ENCODE measurements around the gene SNX30. TPM values are rescaled to one million over a fixed set of nuclear protein-coding genes. Genes with fewer than 3 reads are reported as not detected.

The SNX30 gene
- total RNA-seq, 1 donor = 22.0 TPM

DNA sequence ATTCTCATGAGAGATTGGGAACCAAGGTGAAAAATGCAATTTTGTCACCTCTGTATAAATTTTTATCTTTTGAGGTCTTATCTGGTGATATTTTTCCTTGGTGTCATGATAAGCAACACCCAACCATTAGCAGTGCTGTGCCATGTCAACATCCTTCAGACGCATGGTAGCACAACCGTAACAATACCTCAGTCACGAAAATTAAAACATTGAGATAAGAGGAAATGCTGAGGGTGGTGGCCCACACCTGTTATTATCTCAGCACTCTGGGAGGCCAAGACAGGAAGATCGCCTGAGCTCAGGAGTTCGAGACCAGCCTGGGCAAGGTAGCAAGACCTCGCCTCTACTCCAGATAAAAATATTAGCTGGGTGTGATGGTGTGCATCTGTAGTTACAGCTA, 107.4 kb downstream of the SNX30 start:
- TF ChIP-seq, protein P1, sequence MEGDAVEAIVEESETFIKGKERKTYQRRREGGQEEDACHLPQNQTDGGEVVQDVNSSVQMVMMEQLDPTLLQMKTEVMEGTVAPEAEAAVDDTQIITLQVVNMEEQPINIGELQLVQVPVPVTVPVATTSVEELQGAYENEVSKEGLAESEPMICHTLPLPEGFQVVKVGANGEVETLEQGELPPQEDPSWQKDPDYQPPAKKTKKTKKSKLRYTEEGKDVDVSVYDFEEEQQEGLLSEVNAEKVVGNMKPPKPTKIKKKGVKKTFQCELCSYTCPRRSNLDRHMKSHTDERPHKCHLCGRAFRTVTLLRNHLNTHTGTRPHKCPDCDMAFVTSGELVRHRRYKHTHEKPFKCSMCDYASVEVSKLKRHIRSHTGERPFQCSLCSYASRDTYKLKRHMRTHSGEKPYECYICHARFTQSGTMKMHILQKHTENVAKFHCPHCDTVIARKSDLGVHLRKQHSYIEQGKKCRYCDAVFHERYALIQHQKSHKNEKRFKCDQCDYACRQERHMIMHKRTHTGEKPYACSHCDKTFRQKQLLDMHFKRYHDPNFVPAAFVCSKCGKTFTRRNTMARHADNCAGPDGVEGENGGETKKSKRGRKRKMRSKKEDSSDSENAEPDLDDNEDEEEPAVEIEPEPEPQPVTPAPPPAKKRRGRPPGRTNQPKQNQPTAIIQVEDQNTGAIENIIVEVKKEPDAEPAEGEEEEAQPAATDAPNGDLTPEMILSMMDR (IDR thresholded peaks at IDR 0.05; ENCODE audit: insufficient read depth, low read length) = no peak
- H3K4me3 ChIP-seq (ENCODE audit: low read depth, low read length) = no peak overlapping the region
- DNase-seq (ENCODE audit: low read depth) = no peak

DNA sequence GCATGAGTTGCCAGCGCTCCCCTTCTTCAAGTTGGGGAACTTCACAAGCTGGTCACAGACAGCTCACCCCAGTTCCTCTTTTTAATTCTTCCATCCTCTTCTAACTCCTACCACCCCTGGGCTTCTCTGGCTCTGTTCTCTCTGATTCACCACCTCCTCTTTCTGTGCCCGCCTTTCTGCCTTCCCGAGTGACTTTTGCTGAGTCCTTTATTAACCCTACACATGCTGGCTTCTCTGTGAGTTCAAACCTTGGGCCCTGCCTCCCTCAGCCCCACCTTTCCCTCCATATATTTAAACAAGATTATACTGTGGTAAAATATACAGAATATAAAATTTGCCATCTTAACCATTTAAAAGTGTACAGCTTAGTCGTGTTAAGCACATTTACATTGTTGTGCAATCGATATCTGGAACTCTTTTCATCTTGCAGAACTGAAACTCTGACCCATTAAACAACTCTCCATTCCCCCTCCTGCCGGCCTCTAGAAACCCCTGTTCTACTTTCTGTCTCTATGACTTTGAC, 108.1 kb downstream of the SNX30 start:
- DNase-seq (ENCODE audit: low read depth) = peak; percentile 15
- no peak overlapping the region for H3K4me3 ChIP-seq (ENCODE audit: low read depth, low read length)
- TF ChIP-seq, protein P1 (IDR thresholded peaks at IDR 0.05; ENCODE audit: insufficient read depth, low read length) = no peak

DNA sequence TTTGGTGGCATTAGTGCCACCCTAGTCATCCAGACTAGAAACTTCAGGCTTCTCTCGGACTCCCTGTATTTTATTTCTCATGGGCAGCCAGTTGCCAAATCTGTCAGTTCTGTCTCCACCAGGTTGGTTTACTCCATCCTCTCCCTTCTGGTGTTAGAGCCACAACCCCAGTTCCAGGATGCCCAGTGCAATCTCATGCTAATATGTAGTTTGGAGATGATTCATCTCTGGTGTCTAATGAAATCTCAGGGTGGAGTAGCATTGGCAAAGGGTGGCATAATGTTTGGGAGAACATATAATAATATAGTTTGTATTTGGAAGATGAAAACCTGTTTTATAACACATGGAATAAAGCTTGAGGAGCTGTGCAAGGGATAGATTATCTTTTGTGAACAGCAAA, 109.9 kb downstream of the SNX30 start:
- no peak overlapping the region for H3K4me3 ChIP-seq (ENCODE audit: low read depth, low read length)
- TF ChIP-seq, protein P1 (IDR thresholded peaks at IDR 0.05; ENCODE audit: insufficient read depth, low read length) = no peak
- no peak for DNase-seq (ENCODE audit: low read depth)

DNA sequence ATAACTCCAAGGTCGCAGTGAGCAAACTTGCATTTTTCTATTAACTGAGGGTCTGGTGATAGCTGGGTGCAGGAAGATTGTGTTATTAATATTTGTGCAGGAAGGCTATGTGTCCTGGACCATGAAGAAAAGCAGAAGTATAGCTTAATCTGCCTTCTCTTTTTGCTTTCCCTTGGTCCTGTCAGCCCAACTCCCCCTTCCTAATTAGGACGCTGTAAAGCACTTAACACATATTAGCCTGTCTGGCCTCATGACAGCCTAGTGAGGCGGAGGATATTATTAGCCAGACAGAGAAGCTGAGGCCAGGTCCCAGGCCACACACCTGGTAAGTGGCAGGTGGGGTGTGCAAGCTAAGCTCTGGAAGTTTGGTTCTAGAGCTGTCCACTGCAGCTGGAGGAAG, 110.6 kb downstream of the SNX30 start:
- no peak overlapping the region for H3K4me3 ChIP-seq (ENCODE audit: low read depth, low read length)
- TF ChIP-seq, protein P1 (IDR thresholded peaks at IDR 0.05; ENCODE audit: insufficient read depth, low read length) = no peak
- no peak for DNase-seq (ENCODE audit: low read depth)

DNA sequence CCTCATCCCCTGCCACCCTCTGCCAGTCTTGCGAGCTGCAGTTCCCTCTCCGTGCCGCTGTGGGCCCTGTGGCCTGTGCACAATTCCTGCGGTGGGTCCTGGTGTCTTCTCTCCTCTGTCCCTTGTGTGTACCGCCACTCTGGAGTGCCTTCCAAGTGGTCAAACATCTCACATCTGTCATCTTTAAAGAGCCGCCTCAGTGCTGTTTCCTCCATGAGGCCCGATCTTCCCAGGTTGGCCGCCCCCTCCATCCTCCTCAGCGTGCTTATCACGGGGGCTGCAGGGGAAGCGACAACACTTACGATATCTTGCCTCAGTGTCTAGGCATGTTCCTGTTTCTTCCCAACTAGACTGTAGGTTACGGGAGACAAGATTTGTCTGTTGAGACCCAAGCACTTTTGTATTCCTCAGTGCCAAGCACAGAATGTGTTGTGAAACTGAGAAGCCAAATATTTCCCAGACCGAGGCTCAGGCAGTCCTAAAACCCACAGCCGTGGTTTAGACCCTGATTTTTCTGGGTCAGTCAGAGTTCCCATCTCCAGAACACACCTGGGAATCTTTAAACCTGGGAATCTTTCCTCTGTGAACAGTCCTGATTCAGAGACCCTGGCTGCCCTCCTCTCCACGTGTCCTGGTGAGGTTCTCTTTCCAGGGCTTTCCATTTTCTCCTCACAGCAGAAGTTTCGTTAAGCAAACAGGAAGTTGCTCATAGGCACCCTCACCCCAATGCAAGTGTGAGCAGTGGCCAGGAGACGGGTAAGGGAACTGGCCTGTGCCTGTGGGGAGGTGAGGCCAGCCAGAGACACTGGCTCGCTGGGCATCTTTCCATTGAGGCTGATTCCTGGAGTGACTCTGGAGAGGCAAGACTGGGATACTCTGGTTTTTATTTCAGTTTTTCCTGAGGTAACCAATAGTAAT, 111.3 kb downstream of the SNX30 start:
- H3K4me3 ChIP-seq (ENCODE audit: low read depth, low read length) = no peak overlapping the region
- DNase-seq (ENCODE audit: low read depth) = peak; percentile 31
- TF ChIP-seq, protein P1 (IDR thresholded peaks at IDR 0.05; ENCODE audit: insufficient read depth, low read length) = no peak

DNA sequence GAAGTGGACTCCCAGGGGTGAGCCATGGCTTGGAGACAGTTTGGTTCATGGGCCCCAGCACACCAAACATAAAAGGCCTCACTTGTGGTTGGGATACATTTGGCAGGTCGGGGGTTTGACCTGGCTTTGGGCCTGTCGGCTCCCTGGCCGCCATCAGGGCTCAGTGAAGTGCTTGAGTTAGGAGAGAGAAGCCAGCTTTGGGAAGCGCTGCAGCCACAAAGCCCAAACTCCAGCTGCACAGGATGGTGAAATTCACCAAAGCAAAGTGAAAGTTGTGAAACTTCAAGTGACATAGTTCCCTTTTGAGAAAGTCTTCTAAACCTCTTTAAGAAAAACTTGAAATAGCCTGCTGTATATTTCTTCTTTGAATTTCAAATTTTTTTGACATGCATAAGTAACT, 112.7 kb downstream of the SNX30 start:
- DNase-seq (ENCODE audit: low read depth) = peak; percentile 61
- H3K4me3 ChIP-seq (ENCODE audit: low read depth, low read length) = no peak overlapping the region
- TF ChIP-seq, protein P1 (IDR thresholded peaks at IDR 0.05; ENCODE audit: insufficient read depth, low read length) = no peak
